GM12878 (cell line): ENCODE results near the gene LMTK2. TPM values are rescaled to one million over a fixed set of nuclear protein-coding genes. Genes with fewer than 3 reads are reported as not detected.

Experiments
- ATAC-seq: fragments of 200-7000 bp; cut with Tn5 transposase; 3 replicates; pipeline ENCODE4 v1.9.1; 2020; ENCODE audit warnings: mild to moderate bottlenecking, moderate library complexity
- BruUV-seq: library from RNA; stranded (reverse); fragments of 400-500 nt; replicated peaks from 2 replicates; lab custom pipeline; 2021; lab: Mats Ljungman, UMichigan
- CTCF ChIA-PET: fragments of 300-600 bp; sonication (Branson Sonifier 250); formaldehyde crosslinking; extraction: SDS; loops from one replicate; lab custom pipeline; 2021; ENCODE audit warnings: inconsistent platforms; lab: Yijun Ruan, JAX
- POLR2A ChIA-PET: fragments of 350-600 bp; formaldehyde crosslinking; extraction: SDS; loops from one replicate; lab custom pipeline; 2021; ENCODE audit warnings: inconsistent platforms; lab: Charles Lee
- RAD21 ChIA-PET: fragments of 300-600 bp; sonication (Branson Sonifier 250); formaldehyde crosslinking; loops from one replicate; lab custom pipeline; 2023; ENCODE audit warnings: antibody characterized with exemption; ENCODE audit not compliant: unreplicated experiment; lab: Charles Lee
- SMC1A ChIA-PET: fragments of 300-600 bp; sonication (Branson Sonifier 250); formaldehyde crosslinking; loops from one replicate; lab custom pipeline; 2023; ENCODE audit not compliant: unreplicated experiment, uncharacterized antibody; lab: Charles Lee
- DNase-seq: peaks from one replicate; pipeline ENCODE4 v3.0.0-alpha.2; 2011; ENCODE audit warnings: low read depth, low spot score
- FAIRE-seq: peaks from 3 replicates; lab custom pipeline; 2011; peaks lifted over from hg19 to GRCh38; lab: Jason Lieb, UNC
- H2AFZ ChIP-seq: 2 replicates; pipeline ENCODE4 v1.6.0; 2011; ENCODE audit warnings: low read depth, low read length, control low read depth; ENCODE audit not compliant: control insufficient read depth
- H3K27ac ChIP-seq: 2 replicates; pipeline ENCODE4 v1.5.1; 2011; ENCODE audit warnings: control low read depth; ENCODE audit not compliant: control insufficient read depth, insufficient read depth
- H3K27me3 ChIP-seq, 2 experiments: replicated peaks in 1 of 2; 2 replicates each; pipeline versions ENCODE4 v1.6.0 to v1.6.1; 2011; ENCODE audit warnings: low read length in 1 of 2; ENCODE audit not compliant: control insufficient read depth in 2 of 2, insufficient read depth in 2 of 2
- H3K36me3 ChIP-seq, 2 experiments: 2 replicates each; pipeline ENCODE4 v1.5.1; 2011; ENCODE audit warnings: low read length in 1 of 2; ENCODE audit not compliant: control insufficient read depth in 2 of 2, insufficient read depth in 2 of 2
- H3K4me1 ChIP-seq: 2 replicates; pipeline ENCODE4 v1.6.1; 2011; ENCODE audit warnings: mild to moderate bottlenecking, low read length, moderate library complexity, mixed read lengths; ENCODE audit not compliant: control insufficient read depth, insufficient read depth
- H3K4me2 ChIP-seq: 2 replicates; pipeline ENCODE4 v1.6.0; 2011; ENCODE audit warnings: control low read depth; ENCODE audit not compliant: control insufficient read depth, insufficient read depth
- H3K4me3 ChIP-seq: fragments of 200-600 bp; sonication (generic); 2 replicates; pipeline ENCODE4 v1.5.1; 2016
- H3K79me2 ChIP-seq: 2 replicates; pipeline ENCODE4 v1.6.0; 2011; ENCODE audit warnings: low read length; ENCODE audit not compliant: control insufficient read depth, insufficient read depth
- H3K9ac ChIP-seq: 2 replicates; pipeline ENCODE4 v1.8.0; 2011; ENCODE audit warnings: low read length, control low read depth, mixed read lengths; ENCODE audit not compliant: control insufficient read depth, insufficient read depth
- H3K9me3 ChIP-seq: replicated peaks from 3 replicates; pipeline ENCODE4 v1.5.1; 2011; ENCODE audit warnings: mild to moderate bottlenecking, low read length; ENCODE audit not compliant: control insufficient read depth, insufficient read depth
- H4K20me1 ChIP-seq: 2 replicates; pipeline ENCODE4 v1.6.0; 2011; ENCODE audit not compliant: control insufficient read depth, insufficient read depth
- HDAC6 ChIP-seq: fragments of 200-600 bp; sonication (generic); IDR thresholded peaks from one replicate; pipeline ENCODE4 v1.8.0; 2017; ENCODE audit warnings: antibody characterized with exemption; ENCODE audit not compliant: unreplicated experiment
- JUND ChIP-seq: IDR thresholded peaks from 2 replicates; pipeline ENCODE4 v1.6.1; 2012; ENCODE audit warnings: low read depth, mild to moderate bottlenecking, low read length, improper control_type of control experiment, moderate library complexity
- KDM1A ChIP-seq: fragments of 200-600 bp; sonication (generic); IDR thresholded peaks from 2 replicates; pipeline ENCODE4 v1.6.1; 2016; ENCODE audit warnings: borderline replicate concordance
- PAX8 ChIP-seq: fragments of 450-650 bp; IDR thresholded peaks from 2 replicates; pipeline ENCODE4 v1.6.1; 2017; ENCODE audit warnings: mild to moderate bottlenecking, moderate library complexity
- ZNF24 ChIP-seq: fragments of 450-650 bp; IDR thresholded peaks from 2 replicates; pipeline ENCODE4 v1.6.1; 2017; ENCODE audit warnings: antibody characterized with exemption, mild to moderate bottlenecking
- ZNF384 ChIP-seq: IDR thresholded peaks from 2 replicates; pipeline ENCODE4 v1.6.1; 2012; ENCODE audit warnings: low read depth, mild to moderate bottlenecking, low read length, improper control_type of control experiment, borderline replicate concordance
- WGBS: methylation state at CpG from one replicate; pipeline ENCODE4 v1.1.6; 2016; ENCODE audit warnings: low lambda C conversion rate; ENCODE audit not compliant: insufficient replicate concordance, insufficient coverage; ENCODE audit errors: missing lambda C conversion rate; 5-methylcytosine and 5-hydroxymethylcytosine counted together
- in situ Hi-C: fragments of 300-500 bp; cut with MboI; formaldehyde crosslinking; loops from 9 replicates; pipeline ENCODE4 v1.14.3; 2018; ENCODE audit warnings: mixed read lengths
- intact Hi-C: fragments of 100-400 bp; cut with micrococcal nuclease; formaldehyde crosslinking; loops from one replicate; pipeline ENCODE4 v1.14.2; 2022; ENCODE audit not compliant: unreplicated experiment
- polyA plus RNA-seq, 11 experiments: library from polyadenylated mRNA; depleted of rRNA in 4 of 11; unstranded in 6 of 11; stranded (reverse) in 5 of 11; fragments of >200 nt; fragmentation: Nextera tagmentation in 4 of 11; fragmentation: Illumina TruSeq in 1 of 11; extraction: Ambion mirVana in 4 of 11; extraction: Trizol in 1 of 11; gene quantifications; 1 replicate in 1 of 11; 2 replicates in 10 of 11; pipeline versions ENCODE4 v1.2.1 to v1.2.3, GENCODE V29; 2011 to 2016; ENCODE audit warnings: inconsistent platforms in 2 of 11, missing spikeins in 2 of 11, low read depth in 1 of 11
- total RNA-seq, 4 experiments: library from RNA; depleted of rRNA in 3 of 4; stranded (reverse); fragments of >200 nt in 3 of 4; fragmentation: Illumina TruSeq in 1 of 4; extraction: Trizol in 1 of 4; gene quantifications; 2 replicates each; pipeline versions ENCODE4 v1.2.1 to v1.2.3, GENCODE V29; 2013 to 2021
- TF ChIP-seq, protein P1 (sequence below): fragments of 450-650 bp; formaldehyde crosslinking; IDR thresholded peaks from 2 replicates; pipeline ENCODE4 v1.4.0; 2022; ENCODE audit warnings: mild to moderate bottlenecking, moderate library complexity
- TF ChIP-seq, protein P2 (sequence below): IDR thresholded peaks from 2 replicates; pipeline ENCODE4 v1.6.1; 2011; ENCODE audit warnings: low read depth, mild to moderate bottlenecking, low read length, moderate library complexity, borderline replicate concordance; ENCODE audit errors: extremely low read depth
- TF ChIP-seq, protein P3 (sequence below): IDR thresholded peaks from 2 replicates; pipeline ENCODE4 v1.6.1; 2011; ENCODE audit warnings: mild to moderate bottlenecking, low read depth, low read length, moderate library complexity; ENCODE audit not compliant: insufficient replicate concordance

The LMTK2 gene
- total and polyA plus RNA-seq, 10 of the 15 experiments (the other 5 are each of a cell fraction or from before 2014, with no cell fraction given): 0.68 to 8.7 (median 4.6) TPM

DNA sequence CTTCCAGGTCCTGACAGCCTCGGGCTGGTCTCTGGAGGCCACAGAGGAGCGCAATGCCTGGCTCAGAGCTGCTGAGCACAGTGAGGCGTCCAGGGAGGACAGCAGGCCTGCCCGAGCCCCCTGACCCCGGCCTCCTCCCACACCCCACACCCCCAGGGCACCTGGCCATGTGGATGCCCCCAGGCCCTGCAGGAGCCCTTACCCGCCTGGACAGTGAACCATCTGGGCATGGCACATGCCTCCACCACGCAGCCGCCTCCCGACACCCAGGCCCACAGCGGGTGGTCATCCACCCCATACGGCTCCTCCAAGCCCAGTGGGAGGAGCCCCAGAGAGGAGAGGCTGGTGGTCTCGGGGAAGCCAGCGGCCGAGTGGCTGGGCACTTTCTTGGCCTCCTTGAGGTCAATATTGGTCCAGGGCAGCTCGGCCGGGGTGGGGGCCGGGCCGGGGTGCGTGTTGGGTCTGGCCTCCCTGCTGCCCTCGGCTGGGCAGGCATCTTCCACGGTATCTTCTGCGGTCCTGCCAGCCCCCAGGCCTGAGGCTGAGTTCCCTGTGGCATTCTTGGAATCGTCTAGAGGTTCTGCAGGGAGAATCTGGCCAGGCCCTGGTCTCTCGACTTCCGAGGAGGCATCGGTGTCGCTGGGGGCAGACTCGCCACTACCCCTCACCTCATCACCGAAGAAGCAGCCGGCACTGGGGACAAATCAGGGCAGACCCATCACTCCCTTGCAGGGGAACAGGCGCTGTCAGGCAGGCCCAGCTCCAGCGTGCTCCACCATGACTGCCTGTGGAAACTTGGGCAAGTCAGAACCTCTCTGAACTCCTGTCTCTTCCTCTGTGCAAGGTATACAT is 126.8 kb downstream of the LMTK2 start:
- no peaks in the 10 kb centered on the region for H3K36me3 ChIP-seq
- CTCF ChIA-PET: interaction anchor here (0.9 to 1.7 kb wide), 2 partner anchors 211 to 212 kb away, joined by 4 to 5 read pairs; no protein-coding TSS in a partner anchor
- H3K79me2 ChIP-seq: no peaks in the 10 kb centered on the region
- POLR2A ChIA-PET: no interaction called here
- FAIRE-seq (no peak), DNase-seq (no peak), ATAC-seq (no peak)
- RAD21 ChIA-PET: no interaction called here
- no peak overlapping the region for H3K4me2 ChIP-seq
- SMC1A ChIA-PET: no interaction called here
- intact Hi-C loops: no loop called here
- no peak overlapping the region for H3K9ac ChIP-seq
- no peaks in the 10 kb centered on the region for H3K9me3 ChIP-seq
- in situ Hi-C loops: no loop called here
- no peaks in the 10 kb centered on the region for H3K27me3 ChIP-seq
- TF ChIP-seq KDM1A: no peak
- no peak overlapping the region for H3K27ac ChIP-seq
- H2AFZ ChIP-seq: no peak overlapping the region
- no peaks in the 10 kb centered on the region for H3K4me1 ChIP-seq
- no TSS peak for BruUV-seq
- no peak overlapping the region for H3K4me3 ChIP-seq
- no peaks in the 10 kb centered on the region for H4K20me1 ChIP-seq
- 94% methylated on average over 29 of the region's 32 CpGs for WGBS

DNA sequence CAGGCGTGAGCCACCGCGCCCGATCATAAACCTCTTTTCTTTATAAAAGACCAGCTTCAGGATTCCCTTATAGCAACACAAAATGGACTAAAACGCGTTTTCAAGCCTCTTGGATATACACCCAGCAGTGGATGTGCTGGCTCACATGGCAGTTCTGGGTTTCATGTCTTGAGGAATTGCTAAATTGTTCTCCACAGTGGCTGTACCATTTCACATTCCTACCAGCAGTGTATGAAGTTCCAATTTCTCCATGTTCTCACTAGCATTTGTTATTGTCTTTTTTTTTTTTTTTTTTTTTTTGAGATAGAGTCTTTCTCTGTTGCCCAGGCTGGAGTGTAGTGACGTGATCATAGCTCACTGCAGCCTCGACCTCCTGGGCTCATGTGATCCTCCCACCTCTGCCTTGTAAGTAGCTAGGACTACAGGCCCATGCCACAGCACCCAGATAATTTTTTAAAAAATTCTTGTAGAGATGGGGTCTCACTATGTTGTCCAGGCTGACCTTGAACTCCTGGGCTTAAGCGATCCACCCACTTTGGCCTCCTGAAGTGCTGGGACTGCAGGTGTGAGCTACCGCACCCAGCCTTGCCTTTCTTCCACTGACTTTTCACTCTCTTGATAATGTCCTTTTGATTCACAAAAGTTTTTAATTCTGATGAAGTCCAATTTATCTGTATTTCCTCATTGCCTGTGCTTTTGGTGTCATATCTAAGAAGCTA is 127.9 kb downstream of the LMTK2 start:
- in situ Hi-C loops (no loop called here), intact Hi-C loops (no loop called here)
- H3K79me2 ChIP-seq: no peaks in the 10 kb centered on the region
- no peaks in the 10 kb centered on the region for H4K20me1 ChIP-seq
- H3K27ac ChIP-seq: no peak overlapping the region
- H3K4me2 ChIP-seq: no peak overlapping the region
- no peak for FAIRE-seq
- CTCF ChIA-PET: interaction anchor here (1.1 to 1.7 kb wide), 2 partner anchors 75 to 212 kb away, joined by 3 to 5 read pairs; no protein-coding TSS in a partner anchor
- RAD21 ChIA-PET: interaction anchor here (0.6 to 1.1 kb wide), 2 partner anchors 66 to 1681 kb away, joined by 3 to 7 read pairs; no protein-coding TSS in a partner anchor
- no peaks in the 10 kb centered on the region for H3K36me3 ChIP-seq
- DNase-seq: no peak
- WGBS: 99% methylated on average over 10 of the region's 10 CpGs
- no peak overlapping the region for H3K9ac ChIP-seq
- no peaks in the 10 kb centered on the region for H3K9me3 ChIP-seq
- ATAC-seq: no peak
- no peak overlapping the region for H2AFZ ChIP-seq
- no peaks in the 10 kb centered on the region for H3K4me1 ChIP-seq
- no peaks in the 10 kb centered on the region for H3K27me3 ChIP-seq
- BruUV-seq: no TSS peak
- POLR2A ChIA-PET: interaction anchor here (0.7 kb wide), 1 partner anchor 720 kb away, joined by 3 read pairs; no protein-coding TSS in a partner anchor
- no peak overlapping the region for H3K4me3 ChIP-seq
- SMC1A ChIA-PET: interaction anchor here (1.1 kb wide), 1 partner anchor 16 kb away, joined by 3 read pairs; no protein-coding TSS in a partner anchor
- TF ChIP-seq, protein P1, sequence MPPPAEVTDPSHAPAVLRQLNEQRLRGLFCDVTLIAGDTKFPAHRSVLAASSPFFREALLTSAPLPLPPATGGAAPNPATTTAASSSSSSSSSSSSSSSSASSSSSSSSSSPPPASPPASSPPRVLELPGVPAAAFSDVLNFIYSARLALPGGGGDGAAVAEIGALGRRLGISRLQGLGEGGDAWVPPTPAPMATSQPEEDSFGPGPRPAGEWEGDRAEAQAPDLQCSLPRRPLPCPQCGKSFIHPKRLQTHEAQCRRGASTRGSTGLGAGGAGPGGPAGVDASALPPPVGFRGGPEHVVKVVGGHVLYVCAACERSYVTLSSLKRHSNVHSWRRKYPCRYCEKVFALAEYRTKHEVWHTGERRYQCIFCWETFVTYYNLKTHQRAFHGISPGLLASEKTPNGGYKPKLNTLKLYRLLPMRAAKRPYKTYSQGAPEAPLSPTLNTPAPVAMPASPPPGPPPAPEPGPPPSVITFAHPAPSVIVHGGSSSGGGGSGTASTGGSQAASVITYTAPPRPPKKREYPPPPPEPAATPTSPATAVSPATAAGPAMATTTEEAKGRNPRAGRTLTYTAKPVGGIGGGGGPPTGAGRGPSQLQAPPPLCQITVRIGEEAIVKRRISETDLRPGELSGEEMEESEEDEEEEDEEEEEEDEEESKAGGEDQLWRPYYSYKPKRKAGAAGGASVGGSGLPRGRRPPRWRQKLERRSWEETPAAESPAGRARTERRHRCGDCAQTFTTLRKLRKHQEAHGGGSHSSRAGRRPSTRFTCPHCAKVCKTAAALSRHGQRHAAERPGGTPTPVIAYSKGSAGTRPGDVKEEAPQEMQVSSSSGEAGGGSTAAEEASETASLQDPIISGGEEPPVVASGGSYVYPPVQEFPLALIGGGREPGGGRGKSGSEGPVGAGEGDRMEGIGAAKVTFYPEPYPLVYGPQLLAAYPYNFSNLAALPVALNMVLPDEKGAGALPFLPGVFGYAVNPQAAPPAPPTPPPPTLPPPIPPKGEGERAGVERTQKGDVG (CRISPR knock-in tag): no peak
- TF ChIP-seq PAX8 (no peak), ZNF384 (no peak), JUND (no peak), ZNF24 (no peak), HDAC6 (no peak)
- TF ChIP-seq, protein P2, sequence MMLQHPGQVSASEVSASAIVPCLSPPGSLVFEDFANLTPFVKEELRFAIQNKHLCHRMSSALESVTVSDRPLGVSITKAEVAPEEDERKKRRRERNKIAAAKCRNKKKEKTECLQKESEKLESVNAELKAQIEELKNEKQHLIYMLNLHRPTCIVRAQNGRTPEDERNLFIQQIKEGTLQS: no peak
- TF ChIP-seq, protein P3, sequence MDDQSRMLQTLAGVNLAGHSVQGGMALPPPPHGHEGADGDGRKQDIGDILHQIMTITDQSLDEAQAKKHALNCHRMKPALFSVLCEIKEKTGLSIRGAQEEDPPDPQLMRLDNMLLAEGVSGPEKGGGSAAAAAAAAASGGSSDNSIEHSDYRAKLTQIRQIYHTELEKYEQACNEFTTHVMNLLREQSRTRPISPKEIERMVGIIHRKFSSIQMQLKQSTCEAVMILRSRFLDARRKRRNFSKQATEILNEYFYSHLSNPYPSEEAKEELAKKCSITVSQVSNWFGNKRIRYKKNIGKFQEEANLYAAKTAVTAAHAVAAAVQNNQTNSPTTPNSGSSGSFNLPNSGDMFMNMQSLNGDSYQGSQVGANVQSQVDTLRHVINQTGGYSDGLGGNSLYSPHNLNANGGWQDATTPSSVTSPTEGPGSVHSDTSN: no peak
